GM19324 (cell line): Measurements from ENCODE around the gene UBE2QL1.
"Not testable (repeated sequence)": the region's sequence is repeated elsewhere in the genome, so short reads cannot be mapped to it uniquely, and the experiment has no call there.

Experiments
- ATAC-seq: cut with Tn5 transposase; IDR thresholded peaks from one replicate; pipeline ENCODE4 v1.9.1; 2021; ENCODE audit warnings: mild to moderate bottlenecking, moderate library complexity; ENCODE audit not compliant: unreplicated experiment, low FRiP score

UBE2QL1 gene

DNA sequence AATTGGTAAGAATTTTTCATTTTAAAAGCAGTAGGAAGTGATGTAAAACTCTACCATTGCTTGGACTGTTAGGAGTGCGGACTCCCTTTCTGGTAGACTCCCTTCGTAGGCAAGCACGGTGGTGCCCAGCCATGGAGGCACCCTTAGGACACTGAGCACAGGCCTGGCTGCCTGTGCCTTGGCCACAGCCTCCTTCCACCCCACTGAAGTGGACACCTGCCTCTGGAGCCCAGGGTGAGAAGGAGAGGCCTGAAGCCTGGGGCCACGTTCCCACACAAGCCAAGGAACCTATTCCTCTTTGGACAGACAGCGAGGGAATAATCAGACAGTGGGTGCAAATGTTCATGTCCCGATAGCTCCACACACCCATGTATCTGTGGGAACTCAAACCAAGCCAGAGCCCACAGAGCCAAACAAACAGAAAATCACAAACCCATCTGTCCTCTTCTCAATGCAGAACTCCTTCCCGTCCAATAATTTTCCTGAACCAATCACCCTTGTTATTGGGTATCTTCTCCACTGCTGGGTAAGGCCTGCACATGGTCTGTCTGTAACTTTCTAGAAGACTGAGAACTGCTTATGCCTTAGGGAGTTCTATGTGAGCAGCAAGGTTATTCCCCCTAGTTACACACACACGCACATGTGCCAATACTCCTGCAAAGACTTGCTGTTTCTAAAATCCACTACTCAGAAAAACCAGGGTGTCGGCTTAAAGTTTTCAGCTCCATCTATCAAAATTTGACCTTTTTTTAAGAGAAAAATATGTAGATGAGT lies 45.2 kb downstream of the UBE2QL1 start:
- ATAC-seq = no peak

DNA sequence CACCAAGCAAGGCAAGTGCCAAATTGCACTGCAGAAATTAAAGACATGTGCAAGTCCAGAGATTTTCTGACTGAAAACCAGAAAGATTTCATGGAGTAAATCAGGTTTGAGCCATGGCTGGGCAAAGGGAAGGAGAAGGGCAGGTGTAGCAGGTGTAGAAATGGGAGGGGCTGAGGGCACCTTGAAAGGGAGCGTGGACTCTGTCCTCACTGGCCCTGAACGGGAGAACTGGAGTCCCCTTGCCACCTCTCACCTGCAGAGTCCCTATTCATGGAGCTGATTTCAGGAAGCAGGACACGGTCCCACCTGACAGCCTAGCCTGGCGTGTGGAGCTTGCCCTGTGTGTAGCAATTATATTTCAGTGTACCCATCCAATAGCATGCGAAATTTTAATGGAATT lies 46.3 kb downstream of the UBE2QL1 start:
- no peak for ATAC-seq

DNA sequence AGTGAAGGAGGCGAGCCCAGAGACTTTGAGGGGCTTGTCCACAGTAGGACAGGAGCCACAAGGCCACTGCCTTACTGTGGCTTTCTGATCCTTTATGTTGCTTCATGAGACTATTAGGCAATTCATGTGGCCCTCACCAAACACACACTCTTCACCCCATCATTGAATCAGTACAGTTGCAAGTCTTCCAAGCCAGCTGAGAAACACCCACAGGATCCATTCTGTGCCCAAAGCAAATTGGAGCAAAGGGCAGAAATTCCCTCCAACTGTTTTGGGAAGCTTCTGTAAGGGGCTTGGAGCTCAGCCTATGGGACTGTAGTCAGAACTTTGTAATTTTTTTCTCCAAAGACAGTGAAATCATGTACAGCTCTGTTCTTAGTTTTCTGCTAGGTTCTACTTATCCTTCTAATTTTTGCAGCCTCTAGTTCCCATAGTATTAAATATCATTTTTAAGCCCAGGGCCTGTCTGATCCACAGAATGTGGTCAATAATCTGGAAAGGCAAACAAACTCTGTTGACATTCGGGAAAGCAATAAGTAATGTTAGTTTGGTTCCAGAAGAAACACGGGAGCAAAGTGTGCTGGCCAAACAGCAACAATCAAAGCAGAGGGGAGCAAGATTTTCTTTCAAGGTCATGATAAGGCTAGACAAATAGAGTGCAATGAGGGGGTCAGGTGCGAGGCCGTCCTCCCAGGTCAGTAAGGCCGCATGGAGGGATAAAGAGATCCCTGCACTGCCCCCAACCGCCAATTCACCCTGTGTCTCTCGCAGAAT lies 47.0 kb downstream of the UBE2QL1 start:
- ATAC-seq = no peak

DNA sequence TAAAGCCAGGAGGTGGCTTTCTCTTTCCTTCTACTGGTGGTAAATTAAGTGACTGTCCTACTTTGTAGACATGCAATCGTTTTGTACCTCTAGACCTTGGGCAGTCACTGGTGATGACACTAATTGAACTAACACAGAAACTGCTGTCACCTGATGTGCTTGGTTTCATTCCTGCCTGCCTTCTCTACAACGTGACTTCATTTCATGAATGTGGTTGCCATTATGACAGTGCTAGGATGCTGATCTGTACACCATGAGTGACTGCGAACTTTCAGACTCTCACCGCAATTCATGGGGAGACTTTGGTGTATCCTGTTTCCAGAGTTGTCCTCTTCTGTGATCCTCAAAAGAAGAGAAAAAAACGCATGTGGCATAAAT lies 47.5 kb downstream of the UBE2QL1 start:
- ATAC-seq = peak; percentile 93

DNA sequence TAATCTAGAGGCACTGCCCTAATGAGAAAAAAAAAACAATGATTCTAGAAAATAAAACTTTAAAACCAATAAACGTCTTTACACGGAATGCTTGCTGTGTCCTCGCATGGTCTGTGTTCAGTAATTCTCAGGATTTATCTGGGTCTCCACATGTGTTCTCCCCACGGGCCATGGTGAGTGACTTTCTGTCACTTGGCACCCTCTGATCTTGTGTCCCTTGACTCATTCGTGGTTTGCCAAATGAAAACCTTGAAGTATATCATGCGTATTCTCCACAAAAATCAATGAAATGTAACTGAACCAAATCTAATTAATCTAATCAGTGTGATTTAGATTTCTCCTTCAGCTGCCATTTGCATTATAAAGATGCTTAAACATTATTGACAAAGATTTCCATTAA lies 48.0 kb downstream of the UBE2QL1 start:
- ATAC-seq = no peak

DNA sequence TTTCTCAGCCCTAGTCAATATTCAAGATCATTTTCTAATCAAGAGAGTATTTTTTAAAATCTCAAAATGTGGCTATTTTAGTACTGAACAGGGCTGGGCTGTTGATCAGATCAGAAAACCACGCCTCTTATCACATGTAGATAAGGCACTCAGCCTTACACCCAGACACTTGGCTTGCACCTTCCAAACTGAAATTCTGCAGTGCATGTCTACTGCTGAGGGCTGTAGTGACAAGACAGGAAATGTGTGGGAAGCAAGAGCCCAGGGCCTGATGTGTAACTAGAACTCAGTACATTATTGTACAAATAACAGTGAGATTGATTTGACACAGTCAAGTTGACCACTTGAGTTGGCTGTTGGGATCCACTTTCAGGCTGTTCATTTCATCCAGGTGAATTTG lies 48.6 kb downstream of the UBE2QL1 start:
- ATAC-seq = no peak

DNA sequence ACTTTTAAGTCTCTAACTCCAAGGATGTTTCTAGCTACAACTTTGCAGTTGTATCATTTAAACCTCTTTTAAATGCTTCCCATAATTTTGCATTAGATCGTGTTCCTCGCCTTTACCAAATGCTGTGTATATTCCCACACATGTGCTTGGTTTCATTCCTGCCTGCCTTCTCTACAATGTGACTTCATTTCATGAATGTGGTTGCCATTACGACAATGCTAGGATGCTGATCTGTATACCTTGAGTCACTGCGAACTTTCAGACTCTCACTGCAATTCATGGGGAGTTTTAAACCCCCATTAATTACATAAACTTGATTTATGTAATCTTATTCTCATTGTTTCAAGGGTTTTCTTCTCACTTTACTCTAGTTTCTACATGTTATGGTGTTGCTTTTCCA lies 50.3 kb downstream of the UBE2QL1 start:
- no peak for ATAC-seq

DNA sequence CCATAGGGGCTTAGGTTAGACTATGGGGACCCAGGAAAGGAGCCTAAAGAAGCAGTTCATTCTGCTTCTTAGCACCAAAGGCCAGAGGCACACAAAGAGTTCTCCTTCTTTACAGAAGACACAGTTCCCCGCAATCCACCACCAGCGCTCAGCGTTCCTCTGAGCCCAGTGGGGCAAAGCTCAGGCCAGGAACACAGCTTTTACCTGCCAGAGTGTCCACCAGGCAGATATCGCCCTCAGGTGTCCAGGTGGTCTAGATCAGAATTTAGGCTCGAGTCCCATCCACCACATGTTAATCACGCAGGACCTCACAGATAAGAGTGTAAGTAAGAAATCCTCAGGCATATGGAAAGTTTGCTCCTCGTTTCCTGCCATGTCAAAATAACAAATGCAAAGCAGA lies 53.0 kb downstream of the UBE2QL1 start:
- ATAC-seq = no peak

DNA sequence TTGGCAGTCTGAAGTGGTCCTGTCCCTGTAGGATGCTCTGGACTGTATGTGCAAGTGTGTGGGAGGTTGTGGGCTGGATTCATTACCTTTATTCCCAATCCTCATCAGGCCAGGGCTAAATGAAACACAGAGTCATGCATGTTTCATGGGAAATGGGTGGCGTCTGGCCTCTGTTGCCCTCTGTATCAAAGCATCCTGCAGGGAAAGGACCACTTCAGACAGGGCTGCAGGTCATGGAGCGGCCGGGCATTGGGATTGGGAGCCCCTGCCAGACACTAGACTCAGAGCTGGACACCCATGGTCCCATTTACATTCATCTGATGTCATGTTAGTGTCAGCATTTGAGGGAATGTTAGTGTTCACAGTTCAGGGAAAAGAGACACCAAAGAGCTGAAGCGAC lies 53.8 kb downstream of the UBE2QL1 start:
- no peak for ATAC-seq

DNA sequence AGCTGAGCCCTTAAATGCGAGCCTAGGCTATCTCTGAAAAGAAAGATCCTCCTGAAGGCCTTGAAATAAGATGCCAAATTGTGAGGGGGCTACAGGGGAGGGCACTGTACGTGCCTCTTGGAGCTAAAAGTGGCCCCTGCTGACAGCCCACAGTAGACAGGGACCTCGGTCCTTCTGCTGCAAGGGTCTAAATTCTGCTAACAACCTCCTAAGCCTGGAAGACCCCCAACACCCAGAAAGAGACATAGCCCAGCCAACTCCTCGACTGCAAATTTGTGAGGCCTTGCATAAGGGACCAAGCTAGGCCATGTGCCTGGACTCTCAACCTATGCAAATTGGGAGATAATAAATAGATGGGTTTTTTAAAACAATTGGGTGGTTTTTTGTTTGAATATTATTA lies 54.7 kb downstream of the UBE2QL1 start:
- ATAC-seq = no peak

DNA sequence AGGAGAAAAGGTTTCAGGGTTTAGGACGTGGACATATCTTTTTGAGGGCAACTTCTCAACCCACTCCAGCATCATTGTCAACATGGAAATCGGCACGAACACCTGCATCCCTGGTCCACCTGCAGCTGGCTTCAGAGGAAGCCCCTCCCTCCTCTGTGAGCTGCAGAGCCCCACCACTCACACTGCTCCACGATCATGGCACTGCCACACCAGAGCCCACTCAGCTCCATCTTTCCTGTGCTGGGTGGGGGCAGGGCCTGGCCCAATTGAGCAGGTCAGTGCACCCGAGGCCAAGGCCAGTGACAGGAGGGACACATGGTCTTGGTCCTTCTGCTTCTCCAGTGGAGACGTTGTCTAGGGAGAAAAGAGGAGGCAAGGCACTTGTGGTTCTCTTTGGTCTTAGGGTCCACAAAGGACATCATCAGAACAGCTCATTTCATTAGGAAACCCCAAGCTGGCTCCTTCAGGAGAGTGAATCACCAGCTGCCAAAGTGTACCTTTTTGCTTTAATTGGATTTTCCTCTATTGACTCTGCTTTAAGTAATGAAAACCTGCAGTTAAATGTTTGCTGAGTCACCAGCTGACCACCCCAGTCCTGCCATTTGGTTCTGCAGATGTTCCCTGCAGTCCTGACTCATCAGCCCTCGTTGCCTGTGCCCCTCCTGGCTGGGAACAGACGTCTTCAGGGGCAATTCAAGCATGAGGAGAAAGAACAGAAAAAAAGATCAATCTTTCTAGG lies 56.2 kb downstream of the UBE2QL1 start:
- ATAC-seq = no peak

DNA sequence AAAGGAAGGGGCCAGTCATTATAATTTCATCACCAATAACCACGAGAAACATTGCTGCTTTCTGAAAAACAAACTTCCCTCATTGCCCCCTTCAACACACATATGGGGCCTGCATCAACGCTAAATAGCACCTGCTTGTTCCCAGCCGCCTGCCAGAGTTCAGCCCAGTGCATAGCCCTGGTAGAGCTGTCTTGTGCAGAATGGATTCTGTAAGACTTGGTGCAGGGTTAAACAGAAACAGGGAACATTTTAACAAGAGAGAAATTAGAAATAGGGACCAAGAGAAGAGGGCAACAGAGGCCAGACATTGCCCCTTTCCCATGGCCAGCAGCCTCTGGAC lies 56.7 kb downstream of the UBE2QL1 start:
- no peak for ATAC-seq

DNA sequence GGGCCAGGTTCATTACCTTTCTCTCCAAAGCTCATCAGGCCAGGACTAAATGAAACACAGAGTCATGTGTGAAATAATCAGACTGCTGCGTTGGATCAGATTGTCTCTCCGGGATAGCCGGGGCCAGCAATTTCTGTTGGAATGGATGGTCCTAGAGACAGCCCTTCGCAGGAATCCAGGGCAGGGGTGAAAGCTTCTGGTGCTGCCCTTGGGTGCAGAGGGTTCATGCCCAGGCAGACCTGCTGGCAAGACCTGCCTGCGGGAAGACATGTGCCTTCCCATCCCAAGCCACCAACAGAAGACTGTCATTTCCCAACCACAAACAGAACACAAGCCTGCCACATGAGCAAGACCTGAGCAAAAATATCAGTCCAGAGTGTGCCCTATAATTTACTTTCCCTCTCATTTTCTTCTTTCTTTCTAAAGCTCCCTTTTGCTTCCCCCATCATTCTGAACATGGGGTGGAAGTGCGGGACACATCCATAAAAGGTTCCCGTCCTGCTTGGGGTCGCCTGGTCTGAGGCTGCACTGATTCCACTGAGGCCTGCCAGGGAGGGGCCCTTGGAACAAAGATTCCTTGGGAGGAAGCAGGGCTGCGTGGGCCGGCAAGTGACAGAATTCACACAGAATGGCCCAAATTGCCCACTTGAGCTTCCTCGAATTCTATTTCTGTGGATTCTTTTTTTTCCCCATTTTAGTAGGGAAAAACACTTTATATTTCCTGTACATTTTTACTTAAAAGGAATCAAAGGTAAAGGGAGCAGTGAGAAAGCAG lies 57.3 kb downstream of the UBE2QL1 start:
- no peak for ATAC-seq

DNA sequence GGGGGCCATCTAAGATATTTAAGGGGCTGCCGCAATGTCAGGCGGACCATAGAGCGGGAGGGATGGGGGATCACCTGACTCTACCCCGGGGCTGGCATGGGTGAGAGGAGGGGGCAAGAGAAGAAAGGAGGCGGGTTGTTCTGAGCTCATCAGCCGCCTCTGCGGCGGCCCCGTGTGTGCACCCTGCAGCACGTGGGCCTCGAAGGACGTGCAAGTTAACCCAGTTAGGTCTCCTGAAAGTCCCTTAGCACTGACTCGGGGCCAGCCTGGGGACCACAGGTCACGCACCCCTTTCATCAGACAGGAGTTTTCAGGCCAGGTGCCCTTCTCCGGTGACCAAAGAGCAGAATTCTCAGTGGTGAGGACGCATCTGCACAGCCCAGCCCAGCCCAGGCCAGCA lies 58.0 kb downstream of the UBE2QL1 start:
- ATAC-seq = no peak

DNA sequence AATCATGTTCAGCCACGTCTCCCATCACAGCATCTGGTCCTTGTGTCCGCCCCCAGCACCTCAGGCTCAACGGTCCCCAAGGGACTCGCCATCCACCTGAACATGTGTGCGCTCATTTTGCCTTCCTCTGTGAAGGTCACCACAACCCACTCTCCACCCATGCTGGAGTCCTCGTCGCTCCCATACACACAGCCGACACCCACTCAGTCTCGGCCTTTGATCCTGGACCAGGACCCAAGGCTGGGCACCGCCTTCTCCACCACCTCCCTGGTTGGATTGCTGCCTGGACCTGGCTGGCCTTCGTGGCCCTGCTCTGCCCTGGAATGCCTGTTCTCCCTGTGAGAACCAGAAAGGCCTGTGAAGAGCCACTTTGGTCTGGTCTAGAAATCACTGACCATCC lies 60.3 kb downstream of the UBE2QL1 start:
- ATAC-seq = no peak

DNA sequence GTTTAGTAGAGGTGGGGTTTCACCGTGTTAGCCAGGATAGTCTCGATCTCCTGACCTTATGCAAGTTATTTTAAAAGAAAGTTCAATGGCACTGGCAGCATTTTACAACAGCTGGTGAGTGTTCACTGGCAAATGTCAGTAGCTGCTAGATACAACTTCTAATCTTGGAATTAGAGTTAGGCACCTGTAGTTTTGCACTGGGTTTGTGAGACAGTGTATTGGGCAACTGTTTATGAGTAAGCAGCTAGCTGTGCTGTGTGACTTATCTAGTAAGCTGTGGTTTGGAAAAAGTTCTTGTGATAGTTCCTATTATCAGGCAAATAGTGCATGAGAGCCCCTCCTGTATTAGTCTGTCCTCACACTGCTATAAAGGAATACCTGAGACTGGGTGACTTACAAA lies 61.5 kb downstream of the UBE2QL1 start:
- no peak for ATAC-seq

DNA sequence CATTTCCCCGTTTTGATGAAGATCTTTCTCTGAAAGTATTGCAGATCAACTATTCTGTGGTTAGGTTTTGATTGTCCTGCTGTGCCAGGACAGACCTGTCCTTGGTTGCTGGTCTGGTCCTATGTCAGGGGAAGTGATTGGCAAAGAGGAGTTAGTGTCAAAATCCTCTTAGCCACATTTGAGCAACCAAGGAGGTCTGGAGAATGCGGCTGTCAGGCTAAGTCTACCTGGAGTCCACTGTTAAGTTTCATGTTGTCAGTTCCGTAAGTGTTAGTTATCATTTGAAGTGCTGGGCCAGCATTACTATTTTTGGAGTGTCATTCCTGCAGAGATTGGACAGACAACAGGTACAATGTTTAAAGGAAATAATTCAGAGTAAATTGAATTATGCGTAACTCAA lies 62.3 kb downstream of the UBE2QL1 start:
- no peak for ATAC-seq

DNA sequence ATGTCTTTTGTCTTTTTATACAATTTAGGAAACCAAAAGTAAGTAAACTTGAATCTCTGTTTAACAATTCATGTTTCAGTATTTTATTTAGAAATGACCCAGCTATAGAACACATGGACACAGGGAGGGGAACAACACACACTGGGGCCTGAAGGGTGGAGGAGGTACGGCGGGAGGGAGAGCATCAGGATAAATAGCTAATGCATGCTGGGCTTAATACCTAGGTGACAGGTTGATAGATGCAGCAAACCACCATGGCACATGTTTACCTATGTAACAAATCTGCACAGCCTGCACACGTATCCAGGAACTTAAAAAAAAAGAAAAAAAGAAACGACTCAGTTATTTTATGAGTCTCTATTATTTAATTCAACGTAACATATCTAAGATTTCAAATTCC lies 67.2 kb downstream of the UBE2QL1 start:
- not testable (repeated sequence) for ATAC-seq

DNA sequence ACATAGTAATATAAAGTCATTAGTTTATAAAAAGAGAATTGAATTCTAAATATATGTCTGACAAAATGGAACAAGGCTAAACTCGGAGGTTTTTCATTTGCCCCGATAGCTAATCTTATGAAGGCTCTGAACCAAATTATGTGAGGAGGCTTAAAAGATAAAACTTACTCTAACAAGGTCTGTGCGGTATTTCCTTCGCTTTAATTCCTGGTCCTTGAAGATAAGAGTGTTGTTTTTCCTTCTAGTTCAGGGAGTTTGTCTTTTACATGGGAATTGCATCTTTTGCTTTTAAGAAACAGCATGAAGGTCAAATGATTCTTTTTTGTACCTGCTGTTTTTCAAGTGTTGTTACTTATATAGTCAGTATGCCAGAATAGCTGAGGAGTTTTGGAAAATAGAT lies 68.2 kb downstream of the UBE2QL1 start:
- no peak for ATAC-seq

DNA sequence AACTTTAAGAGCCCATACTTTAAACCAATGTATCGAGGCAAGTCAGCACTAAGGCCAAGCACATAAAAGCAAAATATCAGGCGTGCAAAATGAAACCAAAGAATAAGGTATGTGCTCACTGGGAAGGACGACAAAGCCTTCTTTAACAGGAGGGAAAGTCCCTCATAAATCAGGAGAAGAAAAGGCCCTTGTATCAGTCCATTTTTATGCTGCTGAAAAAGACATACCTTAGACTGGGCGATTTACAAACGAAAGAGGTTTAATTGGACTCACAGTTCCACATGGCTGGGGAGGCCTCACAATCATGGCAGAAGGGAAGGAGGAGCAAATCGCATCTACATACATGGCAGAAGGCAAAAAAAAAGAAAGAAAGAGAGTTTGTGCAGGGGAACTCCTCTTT lies 68.9 kb downstream of the UBE2QL1 start:
- ATAC-seq = no peak
